ENCODE measurements around the gene LRRC2. TPM values are rescaled to one million over a fixed set of nuclear protein-coding genes. Genes with fewer than 3 reads are reported as not detected.

LRRC2 gene
- total RNA-seq, 1 donor from 2014 or later, result 0.31 TPM

DNA sequence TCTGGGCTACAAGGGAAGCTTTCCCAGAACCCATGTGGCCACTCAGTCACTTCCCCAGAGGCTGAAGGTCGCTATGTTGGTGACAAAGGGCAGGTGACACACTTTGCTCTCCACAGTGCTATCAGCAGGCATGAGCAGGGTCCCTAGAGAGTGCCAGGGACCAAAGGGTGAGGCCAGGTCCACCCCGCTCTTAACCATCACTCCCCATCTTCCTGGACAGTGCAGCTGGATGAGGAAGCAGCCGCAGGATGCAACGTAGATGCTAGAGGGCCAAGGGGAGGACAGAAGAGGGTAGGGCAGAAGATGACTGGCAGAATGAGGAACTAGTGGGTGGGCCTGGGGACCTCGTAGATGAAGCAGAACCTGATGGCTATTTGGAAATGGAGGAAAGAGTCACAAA lies 87.8 kb downstream of the LRRC2 start:
- Mint-ChIP-seq H3K27ac (no peak overlapping the region), H3K4me1 (ENCODE audit: unreplicated experiment) (no peaks in the 10 kb centered on the region), H3K9me3 (peaks cover 7% of the 10 kb centered on the region), H3K4me3 (no peak overlapping the region), H3K36me3 (peaks cover 5% of the 10 kb centered on the region), H3K27me3 (peaks cover 39% of the 10 kb centered on the region)
- no peak for DNase-seq (ENCODE audit: extremely low spot score, unreplicated experiment)
- TF ChIP-seq, protein P1, sequence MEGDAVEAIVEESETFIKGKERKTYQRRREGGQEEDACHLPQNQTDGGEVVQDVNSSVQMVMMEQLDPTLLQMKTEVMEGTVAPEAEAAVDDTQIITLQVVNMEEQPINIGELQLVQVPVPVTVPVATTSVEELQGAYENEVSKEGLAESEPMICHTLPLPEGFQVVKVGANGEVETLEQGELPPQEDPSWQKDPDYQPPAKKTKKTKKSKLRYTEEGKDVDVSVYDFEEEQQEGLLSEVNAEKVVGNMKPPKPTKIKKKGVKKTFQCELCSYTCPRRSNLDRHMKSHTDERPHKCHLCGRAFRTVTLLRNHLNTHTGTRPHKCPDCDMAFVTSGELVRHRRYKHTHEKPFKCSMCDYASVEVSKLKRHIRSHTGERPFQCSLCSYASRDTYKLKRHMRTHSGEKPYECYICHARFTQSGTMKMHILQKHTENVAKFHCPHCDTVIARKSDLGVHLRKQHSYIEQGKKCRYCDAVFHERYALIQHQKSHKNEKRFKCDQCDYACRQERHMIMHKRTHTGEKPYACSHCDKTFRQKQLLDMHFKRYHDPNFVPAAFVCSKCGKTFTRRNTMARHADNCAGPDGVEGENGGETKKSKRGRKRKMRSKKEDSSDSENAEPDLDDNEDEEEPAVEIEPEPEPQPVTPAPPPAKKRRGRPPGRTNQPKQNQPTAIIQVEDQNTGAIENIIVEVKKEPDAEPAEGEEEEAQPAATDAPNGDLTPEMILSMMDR (conservative IDR thresholded peaks at IDR 0.05), result no peak

DNA sequence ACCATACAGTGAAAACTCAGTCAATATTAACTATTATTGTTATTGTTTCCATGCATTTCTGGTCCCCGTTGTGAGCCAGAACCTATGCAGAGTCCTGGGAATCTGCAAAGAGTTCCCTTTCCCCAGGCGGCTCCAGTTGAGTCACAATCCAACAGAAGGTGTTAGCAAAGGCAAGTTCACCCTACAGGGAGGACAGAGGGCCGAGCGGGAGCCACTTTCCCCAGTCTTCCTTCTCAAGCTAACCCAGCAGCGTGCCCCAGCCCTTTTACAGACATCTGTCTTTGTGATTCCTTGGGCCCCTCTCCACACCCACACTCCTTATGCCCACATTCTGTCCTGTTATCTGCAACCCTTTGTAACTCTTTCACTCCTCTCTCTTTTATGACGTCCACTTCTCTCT lies 88.3 kb downstream of the LRRC2 start:
- Mint-ChIP-seq H3K36me3 (peaks cover 5% of the 10 kb centered on the region), H3K4me1 (ENCODE audit: unreplicated experiment) (no peaks in the 10 kb centered on the region), H3K27ac (no peak overlapping the region), H3K4me3 (no peak overlapping the region), H3K27me3 (peaks cover 45% of the 10 kb centered on the region), H3K9me3 (peaks cover 7% of the 10 kb centered on the region)
- DNase-seq (ENCODE audit: extremely low spot score, unreplicated experiment), result no peak
- TF ChIP-seq, protein P1 (conservative IDR thresholded peaks at IDR 0.05), result no peak

DNA sequence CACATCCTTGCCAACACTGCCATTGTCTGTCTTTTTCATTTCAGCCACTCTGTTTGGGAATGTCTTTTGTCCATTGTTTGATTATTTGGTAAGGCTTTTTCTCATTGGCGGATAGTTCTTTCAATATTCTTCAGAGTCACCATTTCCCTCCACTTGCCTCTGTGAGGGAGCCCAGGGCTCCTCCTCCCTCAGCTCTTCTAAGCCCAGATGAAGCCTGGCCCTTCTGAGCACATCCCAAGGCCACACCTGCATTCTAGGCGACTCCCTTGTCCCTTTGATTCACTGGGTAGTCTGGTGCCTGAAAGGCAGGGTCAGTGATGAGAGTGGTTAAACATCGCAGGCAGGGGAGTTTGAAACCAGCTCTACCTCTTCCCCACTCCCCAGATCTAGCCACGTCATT lies 89.0 kb downstream of the LRRC2 start:
- Mint-ChIP-seq H3K4me3 (no peak overlapping the region), H3K4me1 (ENCODE audit: unreplicated experiment) (no peaks in the 10 kb centered on the region), H3K36me3 (peaks cover 5% of the 10 kb centered on the region), H3K27ac (no peak overlapping the region), H3K9me3 (peaks cover 7% of the 10 kb centered on the region), H3K27me3 (peaks cover 46% of the 10 kb centered on the region)
- no peak for DNase-seq (ENCODE audit: extremely low spot score, unreplicated experiment)
- TF ChIP-seq, protein P1 (conservative IDR thresholded peaks at IDR 0.05), result no peak

DNA sequence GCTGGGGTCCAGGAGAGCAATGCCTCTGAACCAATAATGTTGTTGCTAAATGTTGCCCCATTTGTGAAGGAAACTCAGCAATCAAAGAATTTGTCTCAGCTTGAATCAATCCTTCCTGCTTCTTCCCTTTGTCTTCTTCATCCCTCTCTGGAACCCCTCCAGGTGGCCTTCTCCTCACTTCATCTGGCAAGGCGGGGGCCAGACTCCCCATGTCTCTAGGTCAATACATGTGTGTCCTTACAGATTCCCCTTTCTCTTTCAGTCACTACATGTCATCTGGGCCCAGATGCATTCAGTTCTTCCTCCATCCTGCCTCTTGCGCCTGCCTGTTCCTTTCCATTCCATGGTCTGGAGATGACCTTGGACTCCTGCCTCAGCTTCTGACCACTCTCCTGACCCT lies 93.4 kb downstream of the LRRC2 start:
- Mint-ChIP-seq H3K27ac (no peak overlapping the region), H3K4me1 (ENCODE audit: unreplicated experiment) (no peaks in the 10 kb centered on the region), H3K4me3 (no peak overlapping the region), H3K27me3 (peaks cover 37% of the 10 kb centered on the region), H3K36me3 (peaks cover 5% of the 10 kb centered on the region), H3K9me3 (peaks cover 7% of the 10 kb centered on the region)
- TF ChIP-seq, protein P1 (conservative IDR thresholded peaks at IDR 0.05), result no peak
- DNase-seq (ENCODE audit: extremely low spot score, unreplicated experiment), result no peak

DNA sequence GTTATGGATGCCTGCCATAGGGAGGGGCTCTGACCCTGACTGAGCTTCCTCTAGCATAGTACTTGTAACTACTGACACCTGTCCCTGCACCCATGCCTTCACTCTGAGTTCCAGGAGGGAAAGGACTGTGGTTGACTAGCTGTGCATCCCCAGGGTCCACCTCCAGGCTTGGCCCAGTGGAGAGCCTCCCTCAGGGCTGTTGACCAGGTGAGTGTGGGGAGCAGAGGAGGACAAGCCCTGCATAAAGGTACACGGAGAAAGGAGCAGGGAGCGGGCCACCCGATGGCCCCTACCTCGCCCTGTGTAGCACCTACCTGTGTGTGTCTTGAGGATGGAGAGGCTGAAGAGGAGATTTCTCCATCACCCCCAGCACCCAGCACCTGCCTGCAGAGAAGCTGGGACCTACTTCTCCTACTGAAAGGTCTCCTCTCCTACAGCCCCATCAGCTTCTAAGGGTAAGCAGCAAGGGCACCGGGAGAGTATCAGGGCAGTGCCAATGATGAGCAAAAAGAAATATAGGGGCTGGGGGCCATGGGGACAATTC lies 94.7 kb downstream of the LRRC2 start:
- no peak for DNase-seq (ENCODE audit: extremely low spot score, unreplicated experiment)
- TF ChIP-seq, protein P1 (conservative IDR thresholded peaks at IDR 0.05), result no peak
- Mint-ChIP-seq H3K4me1 (ENCODE audit: unreplicated experiment) (no peaks in the 10 kb centered on the region), H3K9me3 (peaks cover 7% of the 10 kb centered on the region), H3K4me3 (no peak overlapping the region), H3K36me3 (peaks cover 5% of the 10 kb centered on the region), H3K27me3 (peaks cover 30% of the 10 kb centered on the region), H3K27ac (no peak overlapping the region)

DNA sequence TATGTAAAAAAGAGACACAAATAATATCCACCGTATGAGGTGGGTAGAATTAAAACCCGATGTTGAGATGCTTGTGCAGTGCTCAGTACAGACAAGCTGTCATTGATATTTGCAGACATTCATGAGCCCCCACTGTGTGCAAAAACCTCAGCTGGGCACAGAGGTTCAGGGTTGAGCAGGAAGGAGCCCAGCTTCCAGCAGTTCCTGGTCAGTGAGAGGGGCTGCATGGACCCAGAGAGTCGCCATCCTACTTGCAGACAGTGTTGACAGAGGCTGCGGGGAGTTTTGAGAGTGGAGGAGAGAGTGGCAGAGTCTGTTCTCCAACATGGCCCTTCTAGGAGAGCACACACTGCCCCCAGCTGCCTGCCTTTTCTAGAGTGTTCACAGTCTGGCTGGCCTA lies 95.3 kb downstream of the LRRC2 start:
- TF ChIP-seq, protein P1 (conservative IDR thresholded peaks at IDR 0.05), result no peak
- Mint-ChIP-seq H3K9me3 (peaks cover 7% of the 10 kb centered on the region), H3K27me3 (peaks cover 33% of the 10 kb centered on the region), H3K4me1 (ENCODE audit: unreplicated experiment) (no peaks in the 10 kb centered on the region), H3K27ac (no peak overlapping the region), H3K4me3 (no peak overlapping the region), H3K36me3 (peaks cover 5% of the 10 kb centered on the region)
- DNase-seq (ENCODE audit: extremely low spot score, unreplicated experiment), result no peak
